Thyroid gland (tissue), 4 donors: ENCODE results near the gene RALGAPB. TPM values are rescaled to one million over a fixed set of nuclear protein-coding genes. Genes with fewer than 3 reads are reported as not detected.

Experiments used
- DNase-seq, 2 donors: peaks; one replicate each; pipeline ENCODE4 v3.0.0-alpha.2; 2019
- H3K27ac ChIP-seq, 3 donors: fragments of 200-600 bp; sonication (generic); 1 replicate in 2 of 3; 2 replicates in 1 of 3; pipeline ENCODE4 v1.5.1; 2016 to 2019; ENCODE audit warnings: mild to moderate bottlenecking in 1 of 3, moderate library complexity in 1 of 3
- H3K27me3 ChIP-seq: fragments of 200-600 bp; sonication (generic); one replicate; pipeline ENCODE4 v1.5.1; 2019
- H3K36me3 ChIP-seq, 2 donors: fragments of 200-600 bp; sonication (generic); one replicate each; pipeline ENCODE4 v1.5.1; 2016 to 2019
- H3K4me1 ChIP-seq, 2 donors: fragments of 200-600 bp; sonication (generic); one replicate each; pipeline ENCODE4 v1.5.1; 2017 to 2019
- H3K4me3 ChIP-seq, 3 donors: fragments of 200-600 bp; sonication (generic); replicated peaks in 1 of 3; 1 replicate in 2 of 3; 2 replicates in 1 of 3; pipeline ENCODE4 v1.5.1; 2016; ENCODE audit warnings: mild to moderate bottlenecking in 1 of 3
- H3K9me3 ChIP-seq: fragments of 200-600 bp; sonication (generic); one replicate; pipeline ENCODE4 v1.5.1; 2017
- CTCF ChIP-seq, 6 experiments: fragments of 200-600 bp in 3 of 6; fragments of 450-650 bp in 3 of 6; sonication (generic) in 3 of 6; IDR thresholded peaks; one replicate each; pipeline ENCODE4 v1.5.1; 2016 to 2019; ENCODE audit warnings: antibody characterized with exemption in 6 of 6, mild to moderate bottlenecking in 2 of 6, inconsistent platforms in 1 of 6, moderate library complexity in 1 of 6
- POLR2A ChIP-seq, 2 donors: fragments of 450-650 bp; IDR thresholded peaks; one replicate each; pipeline ENCODE4 v1.6.1; 2017; ENCODE audit warnings: antibody characterized with exemption in 2 of 2, mild to moderate bottlenecking in 2 of 2, moderate library complexity in 1 of 2
- WGBS, 2 donors: methylation state at CpG; one replicate each; pipeline ENCODE4 v1.1.5; 2017; 5-methylcytosine and 5-hydroxymethylcytosine counted together
- intact Hi-C: fragments of 100-400 bp; cut with DNase I; formaldehyde crosslinking; loops from one replicate; pipeline ENCODE4 v1.15.1; 2023
- total RNA-seq, 4 donors: library from RNA; depleted of rRNA; stranded (reverse); fragments of >200 nt; gene quantifications; one replicate each; pipeline ENCODE4 v1.2.3, GENCODE V29; 2016

Gene RALGAPB
- total RNA-seq, 4 donors from 2014 or later = 53.6 to 79.8 (median 62.1) TPM

- Histone ChIP-seq H3K4me3 (no peak overlapping the region), H3K4me1 (no peaks in the 10 kb centered on the region), H3K36me3 (peaks cover 23 to 26% of the 10 kb centered on the region in 2 donors), H3K27me3 (no peaks in the 10 kb centered on the region), H3K9me3 (no peaks in the 10 kb centered on the region), H3K27ac (no peak overlapping the region)
- DNase-seq = no peak
- WGBS, 2 donors = 97 to 98% methylated on average over 6 of the region's 6 CpGs
- intact Hi-C loops = no loop called here
- no peak for TF ChIP-seq POLR2A (IDR thresholded peaks at IDR 0.05)
- TF ChIP-seq CTCF (IDR thresholded peaks at IDR 0.05) = no peak
Observed at GRCh38 chr20:38566036-38566598, 93.5 kb downstream of the RALGAPB start.

- Histone ChIP-seq H3K9me3 (no peaks in the 10 kb centered on the region), H3K4me1 (no peaks in the 10 kb centered on the region), H3K36me3 (peaks cover 38% of the 10 kb centered on the region in 2 donors), H3K27ac (no peak overlapping the region), H3K4me3 (no peak overlapping the region), H3K27me3 (no peaks in the 10 kb centered on the region)
- WGBS, 2 donors = 77 to 87% methylated on average over 5 of the region's 5 CpGs
- TF ChIP-seq CTCF (IDR thresholded peaks at IDR 0.05) = no peak
- TF ChIP-seq POLR2A (IDR thresholded peaks at IDR 0.05) = no peak
- intact Hi-C loops = no loop called here
- DNase-seq = no peak
Observed at GRCh38 chr20:38569747-38570525, 97.3 kb downstream of the RALGAPB start.

- no peak overlapping the region for H3K4me3 ChIP-seq
- no peaks in the 10 kb centered on the region for H3K9me3 ChIP-seq
- 83 to 86% methylated on average over 7 of the region's 7 CpGs for WGBS, 2 donors
- DNase-seq = no peak
- intact Hi-C loops = no loop called here
- no peak overlapping the region for H3K27ac ChIP-seq
- TF ChIP-seq CTCF (IDR thresholded peaks at IDR 0.05) = no peak
- H3K36me3 ChIP-seq = peaks cover 40 to 51% of the 10 kb centered on the region in 2 donors
- H3K4me1 ChIP-seq = peaks cover 0 to 3% of the 10 kb centered on the region in 2 donors
- H3K27me3 ChIP-seq = no peaks in the 10 kb centered on the region
Observed at GRCh38 chr20:38573413-38573812, 100.8 kb downstream of the RALGAPB start.

GRCh38 chr20:38579219-38579910 is 106.7 kb downstream of the RALGAPB start:
- Histone ChIP-seq H3K36me3 (peaks cover 17 to 20% of the 10 kb centered on the region in 2 donors), H3K4me1 (peaks cover 27 to 39% of the 10 kb centered on the region in 2 donors), H3K4me3 (no peak overlapping the region), H3K9me3 (no peaks in the 10 kb centered on the region), H3K27me3 (no peaks in the 10 kb centered on the region), H3K27ac (peak overlapping the region; percentile 88 to 95 (median 93))
- 32 to 36% methylated on average over 6 to 7 of the region's 7 CpGs for WGBS, 2 donors
- DNase-seq = peak; percentile 94 to 96
- TF ChIP-seq POLR2A (IDR thresholded peaks at IDR 0.05) (peak in 1 of 2 donors; percentile 52), CTCF (IDR thresholded peaks at IDR 0.05) (peak in 3 of 6 experiments; percentile 18 to 56 (median 41))
- intact Hi-C loops = no loop called here
